NCI-H460 (cell line): ENCODE results near the gene IFNAR2. TPM values are rescaled to one million over a fixed set of nuclear protein-coding genes. Genes with fewer than 3 reads are reported as not detected.
A peak's percentile ranks its signal among the peaks of the same experiment; 100 is the strongest.

Source experiments
- DNase-seq: peaks from one replicate; pipeline ENCODE4 v3.0.0-alpha.2; 2016; ENCODE audit warnings: low read depth; ENCODE audit errors: extremely low read depth
- total RNA-seq: library from RNA; depleted of rRNA; stranded (reverse); fragments of >200 nt; shearing (Covaris generic); gene quantifications from 2 replicates; pipeline ENCODE4 v1.2.3, GENCODE V29; 2014; rRNA removed

IFNAR2 gene
- total RNA-seq, 1 experiment from 2014 or later: 3.3 TPM

DNA sequence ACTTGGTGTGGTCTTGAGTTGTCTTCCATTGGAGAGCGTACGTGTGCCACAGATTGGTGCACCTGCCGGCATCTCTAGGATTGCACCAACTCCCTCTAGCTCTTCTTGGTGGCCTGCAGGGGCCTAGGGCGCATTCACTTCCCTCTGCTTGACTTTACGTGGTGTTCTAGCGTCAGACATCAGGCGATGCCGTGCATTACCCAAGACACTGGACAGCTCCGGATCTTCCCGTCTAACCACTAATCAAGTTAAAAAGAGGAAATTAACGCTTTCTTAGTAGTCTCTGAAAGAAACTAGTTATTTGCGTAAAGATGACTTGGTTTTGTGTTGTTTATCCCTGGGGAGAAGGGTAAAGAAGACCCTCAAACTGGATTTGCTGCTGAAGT lies 35.9 kb downstream of the IFNAR2 start:
- DNase-seq: no peak

DNA sequence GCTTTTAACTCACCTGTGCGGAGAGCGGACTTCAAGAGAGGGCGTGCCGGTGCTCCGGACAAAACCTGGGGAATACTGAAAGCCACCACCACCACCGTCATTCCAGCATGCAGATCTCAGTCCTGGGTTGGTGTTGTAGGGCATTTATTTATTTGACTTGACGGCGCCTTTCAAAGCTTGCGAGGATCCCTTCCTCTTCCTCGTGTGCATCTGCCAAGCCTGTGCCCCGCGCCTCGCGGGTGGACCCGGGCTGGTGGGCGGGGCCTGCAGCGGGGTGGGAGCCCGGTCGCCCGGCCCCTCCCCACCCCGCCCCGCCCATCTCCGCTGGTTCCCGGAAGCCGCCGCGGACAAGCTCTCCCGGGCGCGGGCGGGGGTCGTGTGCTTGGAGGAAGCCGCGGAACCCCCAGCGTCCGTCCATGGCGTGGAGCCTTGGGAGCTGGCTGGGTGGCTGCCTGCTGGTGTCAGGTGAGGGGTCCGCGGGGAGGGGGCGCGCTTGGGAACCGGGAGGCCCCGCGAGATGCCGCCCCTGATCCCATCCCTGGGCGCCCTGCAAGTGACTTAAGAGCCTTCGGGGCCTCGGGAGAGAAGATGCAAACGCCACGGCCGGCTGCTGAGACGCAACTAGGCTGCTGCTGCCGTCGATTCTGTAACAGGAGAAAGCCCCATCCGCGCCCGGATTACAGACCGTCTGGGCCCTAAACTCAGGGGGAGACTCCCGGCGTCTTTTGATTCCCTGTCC lies 36.5 kb downstream of the IFNAR2 start, which contains the start of gene IL10RB:
TSS of gene IL10RB (plus strand) at position 318 of the 739 bp plus-strand sequence. CDS start at position 417, 99 bp downstream.
- DNase-seq: peak; percentile 20

DNA sequence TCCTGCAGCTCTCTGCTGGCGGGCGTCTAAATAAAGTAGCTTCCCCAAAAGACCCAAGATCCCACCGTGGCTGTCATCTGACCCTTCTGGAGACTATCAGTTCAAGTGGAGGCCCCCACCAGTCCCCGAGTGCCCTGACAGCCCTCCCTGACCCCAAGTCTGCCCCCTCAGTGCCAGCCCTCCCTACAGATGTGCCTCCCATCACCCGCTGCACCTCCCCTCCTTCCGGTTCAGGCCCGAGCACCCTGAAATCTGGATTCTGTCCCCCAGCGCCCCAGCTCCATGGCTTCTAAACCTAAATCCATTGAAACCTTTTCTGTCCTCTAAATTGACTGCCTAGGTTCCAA lies 37.0 kb downstream of the IFNAR2 start:
- no peak for DNase-seq

DNA sequence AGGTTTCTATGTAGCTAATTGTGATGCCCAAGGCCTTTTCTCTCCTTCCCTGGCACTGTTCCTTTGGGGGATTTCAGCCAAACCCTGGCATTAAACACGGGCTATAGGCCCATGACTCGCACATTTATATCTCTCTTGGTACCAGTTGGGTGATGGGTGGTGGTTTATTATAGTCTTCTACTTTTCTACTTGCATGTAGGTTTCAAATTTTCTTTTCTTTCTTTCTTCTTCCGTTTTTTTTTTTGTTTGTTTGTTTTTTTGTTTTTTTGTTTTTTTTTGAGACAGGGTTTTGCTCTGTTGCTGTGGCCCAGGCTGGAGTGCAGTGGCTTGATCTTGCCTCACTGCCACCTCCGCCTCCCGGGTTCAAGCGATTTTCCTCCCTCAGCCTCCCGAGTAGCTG lies 37.5 kb downstream of the IFNAR2 start:
- DNase-seq: no peak

DNA sequence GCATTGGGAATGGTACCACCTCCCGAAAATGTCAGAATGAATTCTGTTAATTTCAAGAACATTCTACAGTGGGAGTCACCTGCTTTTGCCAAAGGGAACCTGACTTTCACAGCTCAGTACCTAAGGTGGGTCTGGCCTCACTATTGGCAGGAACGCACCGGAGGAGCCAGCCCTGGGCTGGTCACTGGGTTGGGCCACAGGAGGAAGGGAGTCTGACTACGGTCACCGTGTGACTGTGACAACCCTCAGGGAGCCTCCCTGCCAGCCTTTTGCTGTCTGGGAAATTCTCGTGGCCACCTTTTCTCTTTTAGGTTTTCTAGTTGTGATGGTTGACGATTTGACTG lies 38.6 kb downstream of the IFNAR2 start:
- DNase-seq: no peak

DNA sequence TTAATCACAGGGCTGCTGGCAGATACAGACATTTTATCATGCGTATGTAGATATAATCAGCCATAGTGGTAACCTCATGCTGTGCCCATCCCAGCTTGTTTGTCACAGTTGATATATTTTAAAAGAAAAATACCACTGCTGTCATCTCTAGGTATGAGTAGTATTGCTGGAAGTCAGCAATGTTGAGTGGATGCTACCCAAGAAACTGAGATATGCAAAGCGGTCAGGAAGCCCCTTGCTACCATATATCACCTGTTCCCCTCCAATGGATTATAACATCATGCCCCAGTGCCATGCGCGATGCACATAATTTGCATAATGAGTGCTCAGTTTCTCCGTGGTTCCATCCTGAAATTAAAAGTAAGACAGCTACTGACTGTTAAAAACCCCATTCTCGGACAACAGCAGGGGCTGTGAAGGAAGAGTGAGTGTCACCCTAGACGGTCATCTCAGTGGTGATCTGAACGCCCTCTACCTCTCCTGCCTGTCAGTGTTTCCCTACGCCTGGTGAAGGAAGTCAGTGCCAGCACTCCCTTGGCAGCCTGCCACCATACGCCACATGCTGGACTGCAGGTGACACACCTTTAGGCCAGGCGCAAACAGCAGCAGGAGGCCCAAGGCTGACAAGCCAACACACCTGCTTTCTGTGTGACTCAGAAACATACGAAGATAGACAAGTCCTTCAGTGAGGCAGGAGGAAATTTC lies 39.2 kb downstream of the IFNAR2 start:
- no peak for DNase-seq

DNA sequence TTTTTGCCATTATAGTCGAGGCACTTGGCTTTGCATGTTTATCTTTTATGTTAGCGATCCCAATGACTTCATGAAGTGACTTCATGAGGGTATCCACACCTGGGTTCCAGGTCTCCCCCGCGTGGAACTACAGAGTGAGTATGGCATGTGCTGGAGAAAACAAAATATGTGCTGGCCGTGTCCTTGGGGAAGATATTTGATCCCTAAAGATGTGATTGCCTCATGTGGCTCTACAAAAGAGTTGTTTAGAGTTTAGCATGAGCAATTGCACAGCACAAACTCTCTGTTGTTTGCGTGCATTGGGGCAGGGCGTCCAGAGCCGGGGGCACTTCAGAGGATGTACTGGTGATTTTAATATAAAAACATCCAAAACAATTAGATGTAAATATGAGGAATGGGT lies 41.2 kb downstream of the IFNAR2 start:
- no peak for DNase-seq

DNA sequence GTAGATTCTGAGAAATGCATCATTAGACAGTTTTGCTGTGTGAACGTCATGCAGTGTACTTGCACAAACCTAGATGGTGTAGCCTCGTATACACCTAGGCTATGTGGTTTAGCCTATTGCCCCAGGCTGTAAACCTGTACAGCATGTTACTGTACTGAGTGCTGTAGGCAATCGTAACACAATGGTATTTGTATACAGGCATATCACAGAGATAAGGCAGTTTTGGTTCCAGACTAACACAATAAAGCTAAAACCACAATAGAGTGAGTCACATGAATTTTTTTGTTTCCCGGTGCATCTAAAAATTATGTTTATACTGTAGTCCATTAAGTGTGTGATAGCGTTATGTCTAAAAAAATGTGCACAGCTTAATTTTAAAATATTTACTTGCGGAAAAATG lies 43.3 kb downstream of the IFNAR2 start:
- DNase-seq: no peak

DNA sequence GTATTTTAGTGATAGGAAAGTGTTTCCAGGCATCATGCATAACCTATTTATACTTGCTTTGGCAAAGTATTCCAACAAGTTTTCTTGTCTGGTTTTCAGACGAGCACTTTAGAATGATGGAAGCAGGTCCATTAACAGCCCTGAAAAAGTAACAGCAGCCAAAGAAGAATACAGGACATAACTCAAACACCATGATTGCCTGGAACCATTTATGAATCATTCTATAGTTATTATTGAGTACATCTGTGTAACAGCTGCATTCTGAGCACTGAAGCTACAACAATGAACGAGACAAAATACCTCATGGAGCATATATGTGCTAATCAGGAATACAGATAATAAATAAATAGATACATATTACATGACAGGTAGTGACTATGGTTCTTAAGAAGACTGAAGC lies 49.0 kb downstream of the IFNAR2 start:
- no peak for DNase-seq

DNA sequence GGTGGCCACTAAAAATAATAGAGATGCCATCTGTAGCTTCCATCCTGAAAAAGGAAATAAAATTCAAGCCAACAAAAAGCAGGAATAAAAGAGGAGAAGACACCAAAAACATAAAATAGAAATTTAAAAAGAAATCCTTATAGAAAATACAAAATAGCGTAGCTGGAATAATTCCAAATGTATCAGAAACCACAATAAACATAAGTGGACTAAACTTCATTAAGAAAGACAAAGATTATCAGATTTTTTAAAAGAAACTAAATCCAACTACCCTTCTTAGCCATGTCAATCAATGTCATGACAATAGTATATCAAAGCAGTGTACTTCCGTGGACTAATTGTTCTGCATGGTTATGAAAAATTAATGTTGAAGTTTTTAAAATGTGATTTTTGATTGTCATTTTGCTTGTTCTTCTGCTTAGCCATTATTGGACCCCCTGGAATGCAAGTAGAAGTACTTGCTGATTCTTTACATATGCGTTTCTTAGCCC lies 49.6 kb downstream of the IFNAR2 start:
- no peak for DNase-seq

Other genes with a start within 250 kb of the IFNAR2 start
- gene OLIG2, start 204.0 kb upstream of the IFNAR2 start, total RNA-seq: not detected in 2 replicates
- not detected in 2 replicates for gene OLIG1, start 159.8 kb upstream of the IFNAR2 start, total RNA-seq
- 25.4 and 28.2 TPM in 2 replicates for gene IL10RB, start 36.4 kb downstream of the IFNAR2 start, total RNA-seq
- 7.6 and 11.0 TPM in 2 replicates for gene IFNAR1, start 95.0 kb downstream of the IFNAR2 start, total RNA-seq
- 67.4 and 68.9 TPM in 2 replicates for gene IFNGR2, start 173.5 kb downstream of the IFNAR2 start, total RNA-seq